Upper lobe of left lung (tissue), 6 donors: Measurements from ENCODE around the gene SCN8A. TPM values are rescaled to one million over a fixed set of nuclear protein-coding genes. Genes with fewer than 3 reads are reported as not detected.

Source experiments
- ATAC-seq, 2 donors: fragments of 200-7000 bp; cut with Tn5 transposase; one replicate each; pipeline ENCODE4 v1.9.1; 2022; ENCODE audit warnings: mild to moderate bottlenecking in 2 of 2, moderate library complexity in 2 of 2; ENCODE audit not compliant: low FRiP score in 2 of 2
- DNase-seq, 2 donors: peaks; one replicate each; pipeline ENCODE4 v3.0.0-alpha.2; 2019 to 2020
- H3K27ac ChIP-seq, 4 donors: fragments of 200-600 bp; sonication (generic); one replicate each; pipeline ENCODE4 v1.5.1; 2016 to 2019
- H3K27me3 ChIP-seq, 4 donors: fragments of 200-600 bp; sonication (generic); one replicate each; pipeline ENCODE4 v1.5.1; 2017 to 2019
- H3K36me3 ChIP-seq, 4 donors: fragments of 200-600 bp; sonication (generic); one replicate each; pipeline ENCODE4 v1.5.1; 2016 to 2019
- H3K4me1 ChIP-seq, 4 donors: fragments of 200-600 bp; sonication (generic); one replicate each; pipeline ENCODE4 v1.5.1; 2018 to 2019
- H3K4me3 ChIP-seq, 4 donors: fragments of 200-600 bp; sonication (generic); one replicate each; pipeline ENCODE4 v1.5.1; 2017 to 2019; ENCODE audit warnings: mild to moderate bottlenecking in 2 of 4, moderate library complexity in 1 of 4
- H3K9me3 ChIP-seq, 4 donors: fragments of 200-600 bp; sonication (generic); one replicate each; pipeline ENCODE4 v1.5.1; 2018 to 2019
- CTCF ChIP-seq, 6 experiments: fragments of 450-650 bp in 4 of 6; fragments of 200-600 bp in 2 of 6; sonication (generic) in 2 of 6; IDR thresholded peaks; one replicate each; pipeline ENCODE4 v1.5.1; 2016 to 2019; ENCODE audit warnings: antibody characterized with exemption in 6 of 6
- EP300 ChIP-seq, 4 donors: sonication (generic); formaldehyde crosslinking; IDR thresholded peaks; one replicate each; pipeline ENCODE4 v1.5.1; 2017; ENCODE audit warnings: antibody characterized with exemption in 4 of 4, control low read depth in 2 of 4
- POLR2A ChIP-seq, 4 donors: fragments of 450-650 bp; IDR thresholded peaks; one replicate each; pipeline ENCODE4 v1.5.1; 2016 to 2017; ENCODE audit warnings: antibody characterized with exemption in 4 of 4, mild to moderate bottlenecking in 2 of 4
- POLR2AphosphoS5 ChIP-seq, 2 donors: sonication (generic); formaldehyde crosslinking; IDR thresholded peaks; one replicate each; pipeline ENCODE4 v1.5.1; 2017; ENCODE audit warnings: antibody characterized with exemption in 2 of 2
- WGBS, 2 donors: methylation state at CpG; one replicate each; pipeline ENCODE4 v1.1.5; 2017 to 2018; 5-methylcytosine and 5-hydroxymethylcytosine counted together
- total RNA-seq, 6 donors: library from RNA; depleted of rRNA in 4 of 6; stranded (reverse); fragments of >200 nt in 4 of 6; gene quantifications; one replicate each; pipeline versions ENCODE4 v1.1.0 to v1.2.1, GENCODE V29; 2016 to 2021
- donor health status: DM: no; HTN: no; CAD: no; lungs with moderate emphysema.
- donor health status: DM: no; HTN: yes; CAD: no; lungs with severe emphysema.

Gene SCN8A
- total RNA-seq, 6 donors from 2014 or later = 0.11 to 1.1 (median 0.37) TPM; not detected in 1

GRCh38 chr12:51662728-51663154, 71.7 kb downstream of the SCN8A start:
- WGBS, 2 donors = 87 to 93% methylated on average over 11 of the region's 11 CpGs
- H3K4me1 ChIP-seq = no peaks in the 10 kb centered on the region
- no peaks in the 10 kb centered on the region for H3K27me3 ChIP-seq
- no peak for DNase-seq
- no peak for ATAC-seq
- TF ChIP-seq POLR2A (IDR thresholded peaks at IDR 0.05) (no peak), EP300 (IDR thresholded peaks at IDR 0.05) (no peak), CTCF (IDR thresholded peaks at IDR 0.05) (no peak), POLR2AphosphoS5 (IDR thresholded peaks at IDR 0.05) (no peak)
- no peak overlapping the region for H3K27ac ChIP-seq
- no peaks in the 10 kb centered on the region for H3K36me3 ChIP-seq
- H3K4me3 ChIP-seq = no peak overlapping the region
- H3K9me3 ChIP-seq = no peaks in the 10 kb centered on the region

DNA sequence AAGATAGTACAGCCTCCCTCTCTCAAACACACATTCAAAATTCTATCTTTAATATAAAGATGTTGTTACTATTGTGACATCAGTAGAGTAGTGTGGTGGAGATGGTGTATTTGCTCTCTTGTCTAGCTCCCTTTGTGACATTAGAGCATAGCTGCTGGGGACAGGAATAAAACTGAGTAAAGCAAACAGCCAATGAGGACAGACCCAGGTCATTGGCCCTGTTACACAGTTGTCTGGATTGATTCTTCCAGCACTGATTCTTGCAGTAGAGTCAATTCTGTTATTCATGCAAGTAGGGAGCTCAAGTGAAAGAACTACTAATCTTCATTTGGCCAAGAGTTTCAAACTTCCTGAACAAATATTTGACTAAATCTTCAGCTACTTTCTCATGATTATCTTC, 72.4 kb downstream of the SCN8A start:
- Histone ChIP-seq H3K36me3 (no peaks in the 10 kb centered on the region), H3K27me3 (no peaks in the 10 kb centered on the region), H3K4me3 (no peak overlapping the region), H3K27ac (no peak overlapping the region), H3K4me1 (no peaks in the 10 kb centered on the region), H3K9me3 (no peaks in the 10 kb centered on the region)
- ATAC-seq (no peak), DNase-seq (no peak)
- no peak for TF ChIP-seq EP300 (IDR thresholded peaks at IDR 0.05)
- no peak for TF ChIP-seq POLR2AphosphoS5 (IDR thresholded peaks at IDR 0.05)
- no peak for TF ChIP-seq POLR2A (IDR thresholded peaks at IDR 0.05)
- TF ChIP-seq CTCF (IDR thresholded peaks at IDR 0.05) = no peak

- DNase-seq (no peak), ATAC-seq (no peak)
- WGBS, 2 donors = 68 to 76% methylated on average over 5 of the region's 5 CpGs
- no peaks in the 10 kb centered on the region for H3K36me3 ChIP-seq
- H3K4me3 ChIP-seq = no peak overlapping the region
- TF ChIP-seq POLR2A (IDR thresholded peaks at IDR 0.05) = no peak
- TF ChIP-seq CTCF (IDR thresholded peaks at IDR 0.05) = no peak
- TF ChIP-seq POLR2AphosphoS5 (IDR thresholded peaks at IDR 0.05) = no peak
- TF ChIP-seq EP300 (IDR thresholded peaks at IDR 0.05) = no peak
- no peaks in the 10 kb centered on the region for H3K4me1 ChIP-seq
- no peaks in the 10 kb centered on the region for H3K27me3 ChIP-seq
- no peaks in the 10 kb centered on the region for H3K9me3 ChIP-seq
- no peak overlapping the region for H3K27ac ChIP-seq
These were observed 75.7 kb downstream of the SCN8A start for GRCh38 chr12:51666696-51667095.

- no peak for TF ChIP-seq CTCF (IDR thresholded peaks at IDR 0.05)
- TF ChIP-seq POLR2A (IDR thresholded peaks at IDR 0.05) = no peak
- no peak for TF ChIP-seq POLR2AphosphoS5 (IDR thresholded peaks at IDR 0.05)
- TF ChIP-seq EP300 (IDR thresholded peaks at IDR 0.05) = no peak
- Histone ChIP-seq H3K36me3 (no peaks in the 10 kb centered on the region), H3K27ac (no peak overlapping the region), H3K9me3 (no peaks in the 10 kb centered on the region), H3K4me1 (no peaks in the 10 kb centered on the region), H3K27me3 (no peaks in the 10 kb centered on the region), H3K4me3 (no peak overlapping the region)
- ATAC-seq (no peak), DNase-seq (no peak)
- WGBS, 2 donors = 99 to 100% methylated on average over 2 of the region's 2 CpGs
These were observed 76.2 kb downstream of the SCN8A start for GRCh38 chr12:51667269-51667668.

DNA sequence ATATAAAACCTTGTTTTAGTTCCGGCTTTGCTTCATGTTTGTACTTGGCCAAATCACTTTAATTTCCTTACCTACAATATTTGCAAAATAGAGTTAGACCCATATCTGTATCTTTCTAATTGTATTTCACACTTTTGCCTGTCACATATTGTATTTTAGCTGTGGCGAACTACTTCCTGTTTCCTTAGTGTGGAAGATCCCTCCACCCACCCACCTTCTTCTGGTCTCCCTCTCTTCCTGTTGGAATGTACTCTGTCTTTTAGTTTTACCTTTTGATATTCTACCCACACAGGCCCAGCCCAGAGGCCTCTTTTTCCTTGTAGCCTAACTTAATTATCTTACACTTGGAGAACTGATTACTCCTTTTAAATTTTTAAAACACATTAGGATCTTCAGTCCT, 78.2 kb downstream of the SCN8A start:
- H3K27ac ChIP-seq = no peak overlapping the region
- WGBS, 2 donors = 70 to 91% methylated on average over 2 of the region's 2 CpGs
- ATAC-seq (no peak), DNase-seq (no peak)
- H3K4me1 ChIP-seq = no peaks in the 10 kb centered on the region
- H3K27me3 ChIP-seq = no peaks in the 10 kb centered on the region
- TF ChIP-seq CTCF (IDR thresholded peaks at IDR 0.05) = no peak
- H3K36me3 ChIP-seq = no peaks in the 10 kb centered on the region
- H3K9me3 ChIP-seq = no peaks in the 10 kb centered on the region
- no peak overlapping the region for H3K4me3 ChIP-seq
